ENCODE measurements around the gene LYSMD1. TPM values are rescaled to one million over a fixed set of nuclear protein-coding genes. Genes with fewer than 3 reads are reported as not detected.

Gene LYSMD1
- total and polyA plus RNA-seq, 2 experiments from 2014 or later, result 4.9 to 26.7 TPM

DNA sequence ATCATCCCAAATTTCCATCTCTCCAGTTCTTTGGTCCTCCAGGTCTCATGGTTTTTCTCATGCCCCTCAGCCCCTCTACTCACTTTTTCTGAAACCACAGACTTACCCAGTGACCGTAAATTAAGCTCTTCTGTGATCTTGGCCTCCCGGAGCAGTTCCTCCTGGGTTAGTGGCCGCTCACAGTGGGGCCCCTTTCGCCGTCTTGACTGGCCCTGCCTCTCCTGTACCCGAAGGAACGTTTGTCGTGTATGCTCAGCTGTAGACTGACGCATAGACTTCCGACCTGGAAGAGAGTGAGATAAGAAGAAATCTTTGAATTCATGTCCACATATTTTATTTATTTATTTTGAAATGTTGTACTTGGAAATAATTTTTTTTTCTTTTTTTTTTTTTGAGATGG, 18.5 kb upstream of the LYSMD1 start:
- Histone ChIP-seq H3K27ac (no peak overlapping the region), H3K9me3 (ENCODE audit: low read depth) (no peaks in the 10 kb centered on the region), H3K36me3 (peaks cover 33% of the 10 kb centered on the region), H3K4me3 (no peak overlapping the region), H3K27me3 (no peaks in the 10 kb centered on the region), H3K4me1 (ENCODE audit: low read depth) (no peaks in the 10 kb centered on the region)
- DNase-seq (ENCODE audit: low read depth in 1 of 2, low spot score in 1 of 2), result no peak
- TF ChIP-seq CTCF (IDR thresholded peaks at IDR 0.05; ENCODE audit: low read depth, low read length), result no peak

DNA sequence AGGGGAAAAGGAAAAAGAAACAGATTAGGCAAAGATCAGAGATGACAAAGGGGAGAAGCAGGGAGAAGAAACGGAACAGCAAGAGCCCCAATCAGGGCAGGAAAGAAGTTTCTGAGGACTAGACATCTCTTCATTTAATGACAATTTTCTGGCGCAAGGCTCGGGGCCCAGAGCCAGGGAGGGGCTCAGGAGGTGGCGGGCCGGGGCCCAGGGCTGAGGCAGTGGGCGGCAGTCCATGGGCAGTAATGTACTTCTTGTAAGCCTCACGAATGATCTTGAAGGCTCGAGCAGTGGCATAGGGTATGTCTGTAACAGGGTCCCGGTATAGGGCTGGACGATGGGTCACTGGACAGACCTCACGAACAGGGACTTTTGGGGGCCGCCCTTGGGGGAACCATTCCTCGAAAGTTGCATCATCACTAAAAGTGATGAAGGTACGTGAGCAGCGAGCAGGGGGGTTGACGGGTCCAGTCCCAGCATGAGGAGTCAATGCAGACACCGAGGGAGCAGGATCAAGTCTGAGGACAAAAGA, 10.9 kb upstream of the LYSMD1 start:
- H3K36me3 ChIP-seq, result peaks cover 28% of the 10 kb centered on the region
- no peaks in the 10 kb centered on the region for H3K9me3 ChIP-seq (ENCODE audit: low read depth)
- no peak overlapping the region for H3K27ac ChIP-seq
- TF ChIP-seq CTCF (IDR thresholded peaks at IDR 0.05; ENCODE audit: low read depth, low read length), result no peak
- H3K4me3 ChIP-seq, result no peak overlapping the region
- no peaks in the 10 kb centered on the region for H3K4me1 ChIP-seq (ENCODE audit: low read depth)
- no peak for DNase-seq (ENCODE audit: low read depth in 1 of 2, low spot score in 1 of 2)
- no peaks in the 10 kb centered on the region for H3K27me3 ChIP-seq

DNA sequence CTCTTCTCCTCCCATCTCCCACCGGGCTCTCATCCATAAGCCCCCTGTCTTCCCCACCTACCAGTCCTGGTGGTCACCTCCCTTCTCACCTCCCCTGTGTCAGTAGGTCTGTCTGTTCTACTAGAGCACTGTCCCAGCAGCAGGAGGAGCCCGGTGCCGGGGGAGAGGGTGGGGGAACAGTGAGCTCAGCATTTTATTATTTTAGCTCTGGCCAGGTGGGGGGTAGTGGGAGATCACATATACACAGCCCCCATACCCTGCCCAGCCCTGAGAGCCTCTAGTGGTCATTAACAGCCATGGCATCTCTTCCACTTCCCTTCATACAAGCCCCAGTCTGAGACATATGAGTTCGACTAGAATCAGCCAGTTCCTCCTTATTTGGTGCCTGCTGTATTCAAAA, 10.2 kb upstream of the LYSMD1 start, which contains the start of gene TMOD4:
Gene TMOD4, minus strand, starts transcription at position 119 of the 400 bp plus-strand sequence. CDS start 1,106 bp downstream, outside the sequence.
- TF ChIP-seq CTCF (IDR thresholded peaks at IDR 0.05; ENCODE audit: low read depth, low read length), result peak; percentile 60

GRCh38 chr1:151175041-151175741, 9.5 kb upstream of the LYSMD1 start:
- TF ChIP-seq CTCF (IDR thresholded peaks at IDR 0.05; ENCODE audit: low read depth, low read length), result no peak
- Histone ChIP-seq H3K4me3 (no peak overlapping the region), H3K27ac (no peak overlapping the region), H3K36me3 (peaks cover 26% of the 10 kb centered on the region), H3K9me3 (ENCODE audit: low read depth) (no peaks in the 10 kb centered on the region), H3K27me3 (no peaks in the 10 kb centered on the region), H3K4me1 (ENCODE audit: low read depth) (no peaks in the 10 kb centered on the region)
- DNase-seq (ENCODE audit: low read depth in 1 of 2, low spot score in 1 of 2), result peak in 1 of 2 donors; percentile 23

More for the DNA sequence above, 10.2 kb upstream of the LYSMD1 start, which contains the start of gene TMOD4:
- Histone ChIP-seq H3K36me3 (peaks cover 26% of the 10 kb centered on the region), H3K4me3 (no peak within 1 kb of the TSS), H3K27ac (no peak within 1 kb of the TSS), H3K9me3 (ENCODE audit: low read depth) (no peaks in the 10 kb centered on the region), H3K4me1 (ENCODE audit: low read depth) (no peaks in the 10 kb centered on the region), H3K27me3 (no peaks in the 10 kb centered on the region)
- no peak for DNase-seq (ENCODE audit: low read depth in 1 of 2, low spot score in 1 of 2)

DNA sequence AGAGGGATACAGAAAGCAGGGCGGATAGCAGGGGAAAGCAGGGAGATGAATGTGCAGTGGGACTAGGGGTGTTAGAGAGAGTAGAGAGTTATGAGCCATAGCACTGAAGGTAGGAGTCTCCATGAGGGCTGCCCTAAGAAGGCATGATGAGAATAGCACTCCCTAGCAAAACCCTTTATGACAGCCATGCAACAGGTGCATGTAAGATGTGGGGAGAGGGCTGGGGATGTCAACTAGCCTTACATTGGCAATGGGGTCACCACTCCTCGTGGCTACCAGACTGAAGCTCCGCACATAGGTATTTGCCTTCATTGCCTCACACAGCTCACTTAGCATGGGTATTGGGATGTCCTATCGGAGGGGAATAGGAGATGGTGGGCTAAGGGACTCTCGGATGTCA, 5.5 kb upstream of the LYSMD1 start:
- peaks cover 14% of the 10 kb centered on the region for H3K36me3 ChIP-seq
- no peak overlapping the region for H3K27ac ChIP-seq
- no peaks in the 10 kb centered on the region for H3K9me3 ChIP-seq (ENCODE audit: low read depth)
- DNase-seq (ENCODE audit: low read depth in 1 of 2, low spot score in 1 of 2), result no peak
- no peak overlapping the region for H3K4me3 ChIP-seq
- no peak for TF ChIP-seq CTCF (IDR thresholded peaks at IDR 0.05; ENCODE audit: low read depth, low read length)
- peaks cover 6% of the 10 kb centered on the region for H3K4me1 ChIP-seq (ENCODE audit: low read depth)
- no peaks in the 10 kb centered on the region for H3K27me3 ChIP-seq

Measured in cardiac muscle cell (in vitro differentiated cells and primary cell).